NCI-H1417 treated with DMSO at 0.1 percent for 48 hours (cell line): Measurements from ENCODE around the gene IFNGR1.

ENCODE experiments used
- DNase-seq: peaks from one replicate; lab custom pipeline; 2025; lab: John Stamatoyannopoulos, UW

The IFNGR1 gene

GRCh38 chr6:137175868-137176245 is 43.3 kb downstream of the IFNGR1 start:
- DNase-seq = no peak

- DNase-seq = no peak
These were observed 43.9 kb downstream of the IFNGR1 start for GRCh38 chr6:137175157-137175867.

- DNase-seq = no peak
These were observed 45.7 kb downstream of the IFNGR1 start, which contains the start of gene IL22RA2 for GRCh38 chr6:137173501-137173900. Gene IL22RA2, minus strand, starts transcription at chr6:137173644. Its CDS starts 11,895 bp downstream, at chr6:137161749.

- DNase-seq = no peak
These were observed 46.3 kb downstream of the IFNGR1 start for GRCh38 chr6:137172734-137173431.

- no peak for DNase-seq
These were observed 47.1 kb downstream of the IFNGR1 start for GRCh38 chr6:137171824-137172733.

GRCh38 chr6:137171053-137171374 is 48.2 kb downstream of the IFNGR1 start:
- no peak for DNase-seq

- DNase-seq = no peak
These were observed 48.7 kb downstream of the IFNGR1 start for GRCh38 chr6:137170266-137171052.

- DNase-seq = no peak
These were observed 51.3 kb downstream of the IFNGR1 start for GRCh38 chr6:137167702-137168377.

GRCh38 chr6:137166247-137167098 is 52.7 kb downstream of the IFNGR1 start:
- DNase-seq = no peak

GRCh38 chr6:137165375-137166246 is 53.6 kb downstream of the IFNGR1 start:
- no peak for DNase-seq

GRCh38 chr6:137163732-137164318 is 55.4 kb downstream of the IFNGR1 start:
- DNase-seq = no peak

- no peak for DNase-seq
These were observed 56.4 kb downstream of the IFNGR1 start for GRCh38 chr6:137162692-137163306.

- DNase-seq = no peak
These were observed 57.2 kb downstream of the IFNGR1 start for GRCh38 chr6:137161949-137162348.

GRCh38 chr6:137160763-137161162 is 58.4 kb downstream of the IFNGR1 start:
- no peak for DNase-seq

GRCh38 chr6:137159912-137160311 is 59.3 kb downstream of the IFNGR1 start:
- no peak for DNase-seq

GRCh38 chr6:137157601-137158000 is 61.6 kb downstream of the IFNGR1 start:
- no peak for DNase-seq

GRCh38 chr6:137156650-137157049 is 62.5 kb downstream of the IFNGR1 start:
- DNase-seq = no peak

GRCh38 chr6:137155830-137156229 is 63.4 kb downstream of the IFNGR1 start:
- no peak for DNase-seq
